Activated CD8-positive, alpha-beta memory T cell treated with anti-CD3 and anti-CD28 coated beads for 1 hour (primary cell): Measurements from ENCODE around the gene TMEM132D.

Experiments
- DNase-seq, 2 donors: peaks; one replicate each; pipeline ENCODE4 v3.0.0-alpha.2; 2020; ENCODE audit warnings: low read depth in 1 of 2; ENCODE audit errors: extremely low read depth in 1 of 2

TMEM132D gene

DNA sequence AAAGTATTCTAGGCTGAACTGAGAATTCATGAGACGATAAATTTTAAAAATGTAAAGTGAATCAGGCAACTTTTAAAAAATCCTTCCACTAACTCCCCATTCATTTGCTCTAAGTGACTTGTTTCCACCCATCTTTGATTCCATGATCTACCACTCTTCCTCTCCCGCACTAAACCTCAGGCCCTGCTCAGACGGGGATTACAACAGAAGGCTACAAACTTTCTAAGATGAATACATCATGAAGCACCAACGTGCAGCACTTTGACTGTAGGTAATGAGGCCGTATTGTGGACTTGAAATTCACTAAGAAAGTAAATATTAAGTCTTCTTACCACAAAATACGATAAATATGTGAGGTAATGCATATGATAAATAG is 30.0 kb downstream of the TMEM132D start:
- DNase-seq, result no peak

DNA sequence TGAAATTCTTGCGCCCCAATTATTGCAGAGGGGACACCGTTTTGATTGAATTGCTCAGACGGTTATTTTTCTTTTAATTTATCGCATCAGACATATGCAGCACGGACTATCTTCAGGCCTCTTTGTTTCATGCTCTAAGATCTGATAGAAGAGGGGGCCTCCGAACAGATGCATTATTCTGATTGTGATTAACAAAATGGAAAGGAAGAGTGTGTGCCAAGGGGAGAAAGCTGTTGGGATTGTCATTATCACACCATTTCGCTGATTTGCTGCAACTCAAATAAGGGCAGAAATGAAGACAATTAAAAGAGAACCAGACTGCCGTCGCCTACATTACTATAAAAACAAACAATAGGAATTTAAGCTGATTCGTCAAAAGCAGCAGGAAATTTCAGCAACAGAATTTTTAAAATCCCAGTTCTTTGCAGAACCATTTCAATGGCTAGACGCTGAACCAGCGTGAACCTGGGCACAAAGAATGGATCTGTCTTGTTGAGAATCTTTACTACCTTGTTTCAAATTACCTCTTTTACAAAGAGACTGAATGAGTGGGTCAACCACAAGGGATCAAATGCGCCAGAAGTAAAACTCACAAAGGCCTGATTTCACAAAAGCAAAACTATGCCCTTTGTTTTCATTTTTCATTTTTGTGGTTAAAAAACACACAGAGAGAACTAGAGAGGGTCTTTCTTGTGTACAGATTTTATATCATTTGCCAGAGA is 30.6 kb downstream of the TMEM132D start:
- DNase-seq, result no peak

DNA sequence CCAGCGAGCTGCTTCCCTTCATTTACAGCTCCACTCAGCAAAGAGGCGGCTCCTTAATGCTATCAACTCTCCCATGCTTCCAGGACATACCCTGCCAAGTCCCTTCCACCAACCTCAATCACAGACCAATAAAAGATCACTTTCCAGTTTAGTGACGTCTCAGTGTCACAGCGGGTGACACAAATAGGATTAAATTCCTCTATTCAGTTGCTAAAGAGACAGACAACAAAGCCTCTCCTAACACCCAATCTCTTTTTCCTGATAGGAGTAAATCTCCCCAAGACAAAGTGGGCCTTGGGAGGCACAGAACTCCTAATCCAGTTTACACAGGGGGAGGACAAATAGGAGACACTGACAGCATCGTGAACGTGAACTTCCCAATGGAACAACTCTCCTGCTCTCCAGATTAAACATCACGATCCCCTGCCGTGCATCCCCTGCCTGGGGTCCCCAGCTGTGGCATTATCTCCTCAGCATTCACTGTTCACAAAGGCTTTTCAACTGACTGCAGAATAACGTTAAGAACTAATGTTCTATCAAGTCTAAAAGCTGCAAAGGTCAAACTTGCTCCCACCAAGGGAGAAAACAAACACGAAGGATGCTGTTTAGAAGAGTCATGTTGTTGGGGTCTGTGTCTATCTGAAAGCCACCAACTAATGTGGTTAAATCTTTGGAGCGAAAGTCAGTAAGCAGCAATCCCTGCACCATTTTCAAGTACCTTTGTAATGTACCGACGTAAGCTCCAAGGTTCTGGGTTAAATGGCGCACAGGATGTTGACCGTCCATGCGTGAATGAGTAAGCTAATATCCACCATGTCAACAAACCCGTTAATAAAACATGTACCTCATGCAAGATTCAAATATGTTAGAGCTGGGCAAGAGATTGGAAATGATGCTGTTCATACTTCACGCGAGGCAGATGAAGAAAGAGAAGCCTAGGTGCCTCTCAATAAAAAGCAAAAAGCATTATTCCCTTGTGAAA is 31.5 kb downstream of the TMEM132D start:
- no peak for DNase-seq

DNA sequence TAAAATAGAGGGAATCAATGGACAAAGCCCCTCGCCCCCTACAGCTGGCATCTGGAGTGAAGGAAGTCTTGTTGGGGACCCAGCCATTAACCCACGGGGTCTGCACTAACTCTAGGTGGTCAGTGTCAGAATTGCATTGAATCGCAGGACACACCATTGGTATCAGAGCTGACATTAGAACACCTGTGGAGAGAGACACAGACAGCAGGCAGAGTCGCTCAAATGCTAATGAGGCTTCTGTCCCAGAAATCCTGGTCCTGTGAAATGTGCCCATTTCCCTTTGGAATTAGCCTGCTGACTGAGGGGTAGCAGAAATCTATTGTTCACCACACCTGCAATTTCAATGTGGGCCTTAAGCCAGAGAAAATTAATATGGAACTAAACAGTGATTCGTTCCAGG is 33.0 kb downstream of the TMEM132D start:
- no peak for DNase-seq

DNA sequence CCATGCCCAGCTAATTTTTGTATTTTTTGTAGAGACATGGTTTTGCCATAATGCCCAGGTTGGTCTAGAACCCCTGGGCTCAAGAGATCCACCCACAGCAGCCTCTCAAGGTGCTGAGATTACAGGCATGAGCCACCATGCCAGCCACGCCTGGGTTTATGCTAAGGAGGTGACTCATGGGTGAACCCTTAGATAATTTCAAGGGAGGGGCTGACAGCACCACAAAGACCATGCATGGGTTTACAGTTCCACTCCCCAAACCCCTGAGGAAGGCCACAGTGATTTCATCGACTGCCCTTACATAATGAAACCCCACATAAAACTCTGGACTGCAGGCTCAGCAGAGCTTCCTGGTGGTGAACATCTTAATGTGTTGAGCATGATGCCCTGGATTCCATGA is 33.7 kb downstream of the TMEM132D start:
- DNase-seq, result no peak

- no peak for DNase-seq
These were observed 35.2 kb downstream of the TMEM132D start for GRCh38 chr12:129868575-129868974.

GRCh38 chr12:129863938-129864337 is 39.9 kb downstream of the TMEM132D start:
- no peak for DNase-seq

DNA sequence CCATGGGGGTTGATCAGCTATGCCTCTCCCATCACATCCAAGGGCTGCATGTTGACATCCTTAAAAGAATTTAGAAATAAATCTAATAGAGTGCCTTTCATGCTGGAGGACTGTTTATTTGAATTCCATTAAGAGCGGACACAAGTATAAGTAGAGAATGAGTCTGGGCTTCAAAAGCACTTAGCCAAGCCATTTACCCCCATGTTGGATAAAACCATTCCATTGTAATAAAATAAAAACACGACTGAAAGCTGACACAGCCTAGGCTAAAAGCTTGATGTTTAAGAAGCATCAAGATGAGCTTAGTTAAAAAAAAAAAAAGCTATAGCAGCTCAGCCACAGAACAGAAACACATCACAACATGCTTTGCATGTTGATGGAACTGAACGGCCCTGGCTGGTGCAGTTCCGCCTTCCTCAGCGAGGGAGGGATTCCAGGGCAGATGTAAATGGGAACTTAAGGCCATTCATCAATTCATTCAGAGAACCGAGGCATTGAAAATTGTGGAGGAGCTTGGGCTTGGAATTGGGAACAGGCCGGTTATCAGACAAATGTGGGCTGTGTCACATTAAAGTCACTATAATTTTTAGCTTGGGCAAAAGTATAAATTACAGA is 41.2 kb downstream of the TMEM132D start:
- no peak for DNase-seq

- DNase-seq, result no peak
These were observed 41.9 kb downstream of the TMEM132D start for GRCh38 chr12:129861951-129862350.

GRCh38 chr12:129854591-129854990 is 49.2 kb downstream of the TMEM132D start:
- no peak for DNase-seq

- DNase-seq, result no peak
These were observed 52.5 kb downstream of the TMEM132D start for GRCh38 chr12:129851296-129851695.

GRCh38 chr12:129848876-129849275 is 54.9 kb downstream of the TMEM132D start:
- DNase-seq, result no peak

DNA sequence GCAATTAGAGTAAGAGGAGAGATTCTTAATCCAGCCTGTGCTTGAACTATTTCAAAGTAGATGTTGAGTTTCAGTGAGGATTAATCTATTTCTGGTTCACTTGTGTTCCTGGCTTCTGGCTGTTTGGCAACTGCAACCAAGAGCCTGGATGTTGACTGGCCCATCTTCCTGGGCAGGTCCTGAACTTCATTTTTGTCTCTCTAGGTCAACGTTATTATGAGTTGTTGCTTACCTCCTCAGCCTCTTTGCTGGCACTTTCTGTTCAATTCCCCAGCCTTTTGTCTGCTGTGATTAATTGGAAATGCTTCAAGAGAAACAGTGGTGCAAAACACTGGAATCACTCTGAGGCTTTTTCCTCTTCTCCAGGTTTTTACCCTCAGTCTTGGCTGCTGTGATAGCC is 56.8 kb downstream of the TMEM132D start:
- no peak for DNase-seq

GRCh38 chr12:129844662-129845220 is 59.1 kb downstream of the TMEM132D start:
- DNase-seq, result no peak

- no peak for DNase-seq
These were observed 62.6 kb downstream of the TMEM132D start for GRCh38 chr12:129841251-129841650.

GRCh38 chr12:129840145-129840884 is 63.5 kb downstream of the TMEM132D start:
- DNase-seq, result no peak

DNA sequence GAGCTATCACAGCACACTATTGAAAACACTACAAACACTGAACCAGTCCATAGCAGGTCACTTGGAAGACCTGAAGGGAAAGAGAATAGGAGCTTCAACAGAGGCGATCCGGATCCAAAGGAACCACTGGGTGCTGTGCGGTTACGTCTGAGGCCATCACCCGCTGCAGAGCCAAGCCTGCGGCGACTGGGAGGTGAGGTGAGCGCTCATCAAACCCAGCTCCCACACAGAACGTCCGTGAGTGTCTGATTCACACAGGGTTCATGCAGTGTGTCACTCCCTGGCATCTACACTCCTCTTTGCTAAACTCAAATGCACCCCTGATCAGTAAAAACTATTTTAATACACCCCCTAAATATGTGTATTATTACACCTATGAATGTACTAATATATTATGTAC is 64.1 kb downstream of the TMEM132D start:
- DNase-seq, result no peak

DNA sequence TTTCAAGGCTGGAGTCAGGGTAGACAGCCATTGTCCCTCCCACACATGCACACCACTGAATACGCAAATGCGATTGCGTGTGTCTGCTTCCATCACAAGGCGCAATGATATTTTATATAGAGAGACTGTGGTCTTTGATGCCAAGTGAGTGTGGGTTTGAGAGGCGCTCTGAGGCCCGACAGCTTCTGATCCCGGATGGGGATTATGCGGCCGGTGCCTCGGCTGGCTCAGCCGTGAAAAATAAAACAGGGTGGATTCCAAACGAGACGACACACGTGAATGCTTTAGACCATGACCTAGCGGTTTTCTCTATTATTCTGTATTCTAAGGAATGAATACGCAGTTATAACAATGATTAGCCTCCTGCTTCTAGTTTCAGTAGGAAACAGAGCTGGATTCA is 72.5 kb downstream of the TMEM132D start:
- no peak for DNase-seq

- no peak for DNase-seq
These were observed 73.0 kb downstream of the TMEM132D start for GRCh38 chr12:129830796-129831195.

- no peak for DNase-seq
These were observed 75.9 kb downstream of the TMEM132D start for GRCh38 chr12:129827866-129828384.
